Measurements from ENCODE around the gene ASIC4.
A peak's percentile ranks its signal among the peaks of the same experiment; 100 is the strongest.

Gene ASIC4

DNA sequence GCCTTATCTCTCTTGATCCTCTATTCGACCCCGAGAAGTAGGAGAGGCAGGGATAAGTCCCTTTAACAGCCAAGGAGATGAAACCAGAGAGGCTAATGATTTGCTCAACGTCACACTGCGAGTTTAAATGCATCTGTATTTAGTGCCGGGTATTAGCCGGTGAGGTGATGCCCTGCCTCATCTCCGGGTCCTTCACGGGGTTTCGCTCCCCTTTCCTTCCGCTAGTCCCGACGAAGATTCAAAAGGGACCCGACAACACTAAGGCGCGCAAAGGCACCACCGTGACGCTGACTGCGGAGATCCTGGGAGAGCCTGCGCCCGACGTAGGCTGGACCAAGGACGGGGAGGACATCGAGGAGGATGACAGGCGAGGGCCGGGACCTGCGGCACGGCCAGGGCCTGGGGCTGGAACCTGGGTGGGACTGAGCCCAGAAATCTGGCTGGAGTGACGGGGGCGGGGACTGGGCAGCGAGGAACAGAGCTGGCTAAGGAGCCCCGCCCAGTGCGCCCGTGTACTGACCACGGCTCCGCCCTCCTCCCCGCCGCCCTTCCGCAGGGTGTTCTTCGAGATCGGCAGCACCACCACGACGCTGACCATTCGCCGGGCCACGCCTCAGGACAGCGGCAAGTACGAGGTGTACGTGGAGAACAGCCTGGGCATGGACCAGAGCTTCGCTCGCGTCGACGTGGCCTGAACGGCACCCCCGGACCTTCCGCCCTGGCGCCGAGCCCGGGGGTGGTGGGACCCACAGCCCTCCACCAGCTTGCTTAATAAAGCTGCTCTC is 16.6 kb upstream of the ASIC4 start:
- no peak for DNase-seq
- whole genome bisulfite sequencing (ENCODE audit: insufficient coverage), result 2% methylated on average over 52 of the region's 59 CpGs
- H3K27ac ChIP-seq (ENCODE audit: insufficient read depth in 1 of 2, low read depth in 1 of 2, low read length in 2 of 2, poor library complexity in 1 of 2, severe bottlenecking in 2 of 2), result peak overlapping the region in 1 of 2 experiments; percentile 49

DNA sequence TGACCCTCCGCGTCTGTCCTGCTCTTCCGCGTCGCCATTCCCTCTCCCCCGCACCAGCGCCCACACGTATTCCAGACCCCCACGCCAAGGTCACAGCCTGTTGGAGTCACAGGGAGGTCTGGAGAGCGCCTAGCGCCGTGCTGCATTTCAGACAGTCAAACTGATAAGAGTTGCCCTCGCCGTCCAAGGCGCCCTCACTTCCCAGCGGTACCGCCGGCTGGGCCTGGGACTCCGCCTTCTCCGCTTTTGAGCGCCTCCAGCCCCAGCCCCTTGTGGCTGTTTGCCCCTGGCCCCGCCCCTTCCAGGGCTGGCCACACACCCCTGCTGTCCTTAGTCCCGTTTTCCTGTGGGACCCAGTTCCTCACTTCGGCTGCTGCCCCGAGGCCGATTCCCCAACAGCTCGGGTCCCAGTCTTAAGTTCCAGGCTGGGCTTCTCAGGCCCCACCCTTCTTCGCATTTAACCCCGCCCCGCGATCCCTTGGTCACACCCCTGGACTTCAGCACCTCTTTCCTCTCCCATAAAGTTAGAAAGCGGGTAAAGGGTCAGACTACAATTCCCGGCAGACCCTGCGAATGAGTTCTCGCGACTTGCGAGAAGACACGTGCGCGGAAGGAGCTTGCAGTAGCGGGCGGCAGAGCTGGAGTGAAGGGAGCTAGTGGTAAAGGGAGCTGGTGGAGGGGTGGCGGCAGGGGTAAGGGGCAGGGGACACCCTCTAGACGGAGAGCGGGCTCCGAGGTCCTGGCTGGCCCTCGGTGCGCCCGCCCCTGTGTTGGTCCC is 15.8 kb upstream of the ASIC4 start, which contains the start of gene GMPPA:
TSS of gene GMPPA (plus strand) at position 612 of the 778 bp plus-strand sequence. CDS start 1,085 bp downstream, outside the sequence.
- Histone ChIP-seq H3K27me3 (replicated peaks in 2 of 5; ENCODE audit: control insufficient read depth in 4 of 5, insufficient read depth in 5 of 5, low read length in 4 of 5) (peaks cover 0 to 49% (median 28%) of the 10 kb centered on the region in 5 experiments), H3K9me3 (ENCODE audit: control extremely low read depth in 1 of 5, control insufficient read depth in 4 of 5, insufficient read depth in 2 of 5, low read depth in 1 of 5, low read length in 4 of 5) (no peaks in the 10 kb centered on the region), H3K27ac (ENCODE audit: insufficient read depth in 1 of 2, low read depth in 1 of 2, low read length in 2 of 2, poor library complexity in 1 of 2, severe bottlenecking in 2 of 2) (peak within 1 kb of the TSS; percentile 74 to 88), H3K4me1 (ENCODE audit: control extremely low read depth in 1 of 4, control insufficient read depth in 4 of 4, insufficient read depth in 4 of 4, low read length in 3 of 4) (peaks cover 4 to 41% (median 26%) of the 10 kb centered on the region in 4 experiments), H3K4me3 (ENCODE audit: control insufficient read depth in 1 of 7, extremely low read depth in 1 of 7, insufficient read depth in 4 of 7, low read depth in 2 of 7, low read length in 6 of 7) (peak within 1 kb of the TSS; percentile 44 to 83 (median 76)), H3K36me3 (ENCODE audit: control insufficient read depth in 4 of 4, insufficient read depth in 4 of 4, low read length in 3 of 4) (peaks cover 0 to 2% (median 0%) of the 10 kb centered on the region in 4 experiments)
- ChIA-PET CTCF (interaction anchor here (0.9 to 60.5 kb wide), 6 partner anchors 10 to 109 kb away, joined by 3 to 1724 read pairs (median 4); partner anchors contain the start of genes ASIC4, CHPF and TMEM198), POLR2A (interaction anchor here (1.5 kb wide), 1 partner anchor 12 kb away, joined by 4 read pairs; no protein-coding TSS in a partner anchor)
- DNase-seq, result peak; percentile 96 to 98 (median 98)
- under 1% methylated on average over 47 of the region's 49 CpGs for WGBS (ENCODE audit: insufficient coverage)

More for the DNA sequence above, 16.6 kb upstream of the ASIC4 start:
- Histone ChIP-seq H3K9me3 (ENCODE audit: control extremely low read depth in 1 of 5, control insufficient read depth in 4 of 5, insufficient read depth in 2 of 5, low read depth in 1 of 5, low read length in 4 of 5) (no peaks in the 10 kb centered on the region), H3K36me3 (ENCODE audit: control insufficient read depth in 4 of 4, insufficient read depth in 4 of 4, low read length in 3 of 4) (no peaks in the 10 kb centered on the region), H3K27me3 (replicated peaks in 2 of 5; ENCODE audit: control insufficient read depth in 4 of 5, insufficient read depth in 5 of 5, low read length in 4 of 5) (peaks cover 0 to 57% (median 28%) of the 10 kb centered on the region in 5 experiments), H3K4me3 (ENCODE audit: control insufficient read depth in 1 of 7, extremely low read depth in 1 of 7, insufficient read depth in 4 of 7, low read depth in 2 of 7, low read length in 6 of 7) (peak overlapping the region; percentile 44 to 83 (median 76)), H3K4me1 (ENCODE audit: control extremely low read depth in 1 of 4, control insufficient read depth in 4 of 4, insufficient read depth in 4 of 4, low read length in 3 of 4) (peaks cover 4 to 41% (median 26%) of the 10 kb centered on the region in 4 experiments)
- CTCF ChIA-PET, result interaction anchor here (0.9 to 60.5 kb wide), 6 partner anchors 14 to 108 kb away, joined by 3 to 1724 read pairs (median 6); partner anchors contain the start of genes ASIC4, CHPF and TMEM198
- POLR2A ChIA-PET, result interaction anchor here (1.5 kb wide), 1 partner anchor 12 kb away, joined by 4 read pairs; no protein-coding TSS in a partner anchor

DNA sequence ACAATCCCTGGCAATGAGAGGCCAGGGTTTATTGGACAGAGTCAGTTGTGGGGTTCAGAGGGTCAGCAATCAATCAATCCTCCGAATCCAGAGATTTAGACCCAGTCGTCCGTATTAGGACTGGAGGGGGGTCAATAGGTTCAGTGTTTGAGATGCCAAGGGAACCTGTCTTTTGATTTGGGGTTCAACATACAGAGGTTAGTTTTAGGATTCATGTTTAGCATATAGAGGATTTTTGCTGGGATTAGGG is 15.3 kb upstream of the ASIC4 start:
- ChIA-PET POLR2A (interaction anchor here (1.5 kb wide), 1 partner anchor 11 kb away, joined by 4 read pairs; no protein-coding TSS in a partner anchor), CTCF (interaction anchor here (0.9 to 60.5 kb wide), 4 partner anchors 10 to 25 kb away, joined by 4 to 1724 read pairs (median 6); partner anchors contain the start of genes ASIC4, CHPF and TMEM198)
- DNase-seq, result no peak
- 0% methylated on average over 3 of the region's 3 CpGs for WGBS (ENCODE audit: insufficient coverage)
- Histone ChIP-seq H3K36me3 (ENCODE audit: control insufficient read depth in 4 of 4, insufficient read depth in 4 of 4, low read length in 3 of 4) (peaks cover 0 to 8% (median 2%) of the 10 kb centered on the region in 4 experiments), H3K27ac (ENCODE audit: insufficient read depth in 1 of 2, low read depth in 1 of 2, low read length in 2 of 2, poor library complexity in 1 of 2, severe bottlenecking in 2 of 2) (peak overlapping the region; percentile 74 to 88), H3K27me3 (replicated peaks in 2 of 5; ENCODE audit: control insufficient read depth in 4 of 5, insufficient read depth in 5 of 5, low read length in 4 of 5) (peaks cover 0 to 44% (median 28%) of the 10 kb centered on the region in 5 experiments), H3K4me3 (ENCODE audit: control insufficient read depth in 1 of 7, extremely low read depth in 1 of 7, insufficient read depth in 4 of 7, low read depth in 2 of 7, low read length in 6 of 7) (peak overlapping the region; percentile 44 to 83 (median 76)), H3K4me1 (ENCODE audit: control extremely low read depth in 1 of 4, control insufficient read depth in 4 of 4, insufficient read depth in 4 of 4, low read length in 3 of 4) (peaks cover 4 to 41% (median 26%) of the 10 kb centered on the region in 4 experiments), H3K9me3 (ENCODE audit: control extremely low read depth in 1 of 5, control insufficient read depth in 4 of 5, insufficient read depth in 2 of 5, low read depth in 1 of 5, low read length in 4 of 5) (no peaks in the 10 kb centered on the region)

- CTCF ChIA-PET, result interaction anchor here (2.0 to 60.5 kb wide), 2 partner anchors 11 to 25 kb away, joined by 5 to 1724 read pairs; partner anchors contain the start of genes ASIC4, CHPF and TMEM198
- 90% methylated on average over 1 of the region's 1 CpG for WGBS (ENCODE audit: insufficient coverage)
- peak overlapping the region in 1 of 2 experiments; percentile 88 for H3K27ac ChIP-seq (ENCODE audit: insufficient read depth in 1 of 2, low read depth in 1 of 2, low read length in 2 of 2, poor library complexity in 1 of 2, severe bottlenecking in 2 of 2)
Measured at GRCh38 chr2:219499555-219499954, 14.7 kb upstream of the ASIC4 start.

DNA sequence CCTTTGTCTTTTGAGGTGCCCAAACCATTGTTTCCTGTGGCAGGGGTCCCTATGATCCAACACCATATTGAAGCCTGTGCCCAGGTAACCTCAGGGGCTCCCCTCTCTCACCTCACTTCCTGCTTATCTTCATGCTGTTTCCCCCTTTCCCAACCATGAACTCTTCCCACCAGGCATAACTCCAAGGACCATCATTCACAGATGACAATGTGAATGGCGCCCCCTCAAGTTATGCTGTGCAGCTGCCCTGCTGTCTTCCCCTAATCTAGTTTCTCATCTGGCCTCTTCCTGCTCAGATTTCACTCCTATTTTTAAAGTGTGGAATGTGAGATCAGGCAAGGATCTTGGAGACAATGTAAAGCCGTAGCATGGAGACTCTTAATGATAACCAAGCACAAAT is 14.1 kb upstream of the ASIC4 start:
- Histone ChIP-seq H3K4me1 (ENCODE audit: control extremely low read depth in 1 of 4, control insufficient read depth in 4 of 4, insufficient read depth in 4 of 4, low read length in 3 of 4) (peaks cover 4 to 41% (median 26%) of the 10 kb centered on the region in 4 experiments), H3K36me3 (ENCODE audit: control insufficient read depth in 4 of 4, insufficient read depth in 4 of 4, low read length in 3 of 4) (peaks cover 3 to 16% (median 9%) of the 10 kb centered on the region in 4 experiments), H3K4me3 (ENCODE audit: control insufficient read depth in 1 of 7, extremely low read depth in 1 of 7, insufficient read depth in 4 of 7, low read depth in 2 of 7, low read length in 6 of 7) (no peak overlapping the region), H3K9me3 (ENCODE audit: control extremely low read depth in 1 of 5, control insufficient read depth in 4 of 5, insufficient read depth in 2 of 5, low read depth in 1 of 5, low read length in 4 of 5) (no peaks in the 10 kb centered on the region), H3K27ac (ENCODE audit: insufficient read depth in 1 of 2, low read depth in 1 of 2, low read length in 2 of 2, poor library complexity in 1 of 2, severe bottlenecking in 2 of 2) (peak overlapping the region in 1 of 2 experiments; percentile 88), H3K27me3 (replicated peaks in 2 of 5; ENCODE audit: control insufficient read depth in 4 of 5, insufficient read depth in 5 of 5, low read length in 4 of 5) (peaks cover 0 to 33% (median 21%) of the 10 kb centered on the region in 5 experiments)
- CTCF ChIA-PET, result interaction anchor here (2.0 to 60.5 kb wide), 2 partner anchors 11 to 24 kb away, joined by 5 to 1724 read pairs; partner anchors contain the start of genes ASIC4, CHPF and TMEM198
- DNase-seq, result no peak
- 83% methylated on average over 1 of the region's 2 CpGs for WGBS (ENCODE audit: insufficient coverage)
- POLR2A ChIA-PET, result no interaction called here

More at GRCh38 chr2:219499555-219499954, 14.7 kb upstream of the ASIC4 start:
- peak overlapping the region in 4 of 7 experiments; percentile 75 to 83 (median 78) for H3K4me3 ChIP-seq (ENCODE audit: control insufficient read depth in 1 of 7, extremely low read depth in 1 of 7, insufficient read depth in 4 of 7, low read depth in 2 of 7, low read length in 6 of 7)
- H3K27me3 ChIP-seq (replicated peaks in 2 of 5; ENCODE audit: control insufficient read depth in 4 of 5, insufficient read depth in 5 of 5, low read length in 4 of 5), result peaks cover 0 to 38% (median 26%) of the 10 kb centered on the region in 5 experiments
- peaks cover 4 to 41% (median 26%) of the 10 kb centered on the region in 4 experiments for H3K4me1 ChIP-seq (ENCODE audit: control extremely low read depth in 1 of 4, control insufficient read depth in 4 of 4, insufficient read depth in 4 of 4, low read length in 3 of 4)
- peaks cover 2 to 12% (median 6%) of the 10 kb centered on the region in 4 experiments for H3K36me3 ChIP-seq (ENCODE audit: control insufficient read depth in 4 of 4, insufficient read depth in 4 of 4, low read length in 3 of 4)
- no peak for DNase-seq
- POLR2A ChIA-PET, result no interaction called here
- H3K9me3 ChIP-seq (ENCODE audit: control extremely low read depth in 1 of 5, control insufficient read depth in 4 of 5, insufficient read depth in 2 of 5, low read depth in 1 of 5, low read length in 4 of 5), result no peaks in the 10 kb centered on the region

- no peak for DNase-seq
- Histone ChIP-seq H3K27me3 (replicated peaks in 2 of 5; ENCODE audit: control insufficient read depth in 4 of 5, insufficient read depth in 5 of 5, low read length in 4 of 5) (peaks cover 0 to 15% (median 9%) of the 10 kb centered on the region in 5 experiments), H3K27ac (ENCODE audit: insufficient read depth in 1 of 2, low read depth in 1 of 2, low read length in 2 of 2, poor library complexity in 1 of 2, severe bottlenecking in 2 of 2) (peak overlapping the region in 1 of 2 experiments; percentile 25), H3K9me3 (ENCODE audit: control extremely low read depth in 1 of 5, control insufficient read depth in 4 of 5, insufficient read depth in 2 of 5, low read depth in 1 of 5, low read length in 4 of 5) (no peaks in the 10 kb centered on the region), H3K36me3 (ENCODE audit: control insufficient read depth in 4 of 4, insufficient read depth in 4 of 4, low read length in 3 of 4) (peaks cover 3 to 30% (median 16%) of the 10 kb centered on the region in 4 experiments), H3K4me1 (ENCODE audit: control extremely low read depth in 1 of 4, control insufficient read depth in 4 of 4, insufficient read depth in 4 of 4, low read length in 3 of 4) (peaks cover 4 to 29% (median 23%) of the 10 kb centered on the region in 4 experiments), H3K4me3 (ENCODE audit: control insufficient read depth in 1 of 7, extremely low read depth in 1 of 7, insufficient read depth in 4 of 7, low read depth in 2 of 7, low read length in 6 of 7) (no peak overlapping the region)
- ChIA-PET CTCF (interaction anchor here (60.5 kb wide), 1 partner anchor 23 kb away, joined by 1724 read pairs; the partner anchor contains the start of genes ASIC4, CHPF and TMEM198), POLR2A (no interaction called here)
- WGBS (ENCODE audit: insufficient coverage), result 96% methylated on average over 14 of the region's 14 CpGs
Measured at GRCh38 chr2:219501849-219502248, 12.4 kb upstream of the ASIC4 start.
